HG02798 (cell line): ENCODE measurements around the gene SPPL3.
A peak's percentile ranks its signal among the peaks of the same experiment; 100 is the strongest.

Source experiments
- ATAC-seq: cut with Tn5 transposase; IDR thresholded peaks from one replicate; pipeline ENCODE4 v1.9.1; 2021; ENCODE audit warnings: mild to moderate bottlenecking; ENCODE audit not compliant: unreplicated experiment, poor library complexity

Gene SPPL3

GRCh38 chr12:120879718-120880300, 24.3 kb downstream of the SPPL3 start:
- no peak for ATAC-seq

- ATAC-seq, result no peak
These were observed 25.1 kb downstream of the SPPL3 start for GRCh38 chr12:120879102-120879501.

- ATAC-seq, result no peak
These were observed 29.5 kb downstream of the SPPL3 start for GRCh38 chr12:120874547-120875245.

GRCh38 chr12:120873226-120873625, 30.9 kb downstream of the SPPL3 start:
- no peak for ATAC-seq

- ATAC-seq, result no peak
These were observed 31.7 kb downstream of the SPPL3 start for GRCh38 chr12:120872487-120872886.

- no peak for ATAC-seq
These were observed 33.7 kb downstream of the SPPL3 start for GRCh38 chr12:120870415-120870814.

GRCh38 chr12:120869376-120869775, 34.8 kb downstream of the SPPL3 start:
- ATAC-seq, result no peak

GRCh38 chr12:120866108-120866507, 38.0 kb downstream of the SPPL3 start:
- no peak for ATAC-seq

- no peak for ATAC-seq
These were observed 39.1 kb downstream of the SPPL3 start for GRCh38 chr12:120865098-120865497.

- ATAC-seq, result no peak
These were observed 41.5 kb downstream of the SPPL3 start for GRCh38 chr12:120862664-120863063.

GRCh38 chr12:120861074-120861795, 42.9 kb downstream of the SPPL3 start:
- ATAC-seq, result no peak

GRCh38 chr12:120858306-120859088, 45.7 kb downstream of the SPPL3 start:
- ATAC-seq, result no peak

- ATAC-seq, result no peak
These were observed 47.2 kb downstream of the SPPL3 start for GRCh38 chr12:120856980-120857379.

GRCh38 chr12:120855823-120856588, 48.2 kb downstream of the SPPL3 start:
- ATAC-seq, result no peak

GRCh38 chr12:120854804-120855203, 49.4 kb downstream of the SPPL3 start:
- ATAC-seq, result no peak

- no peak for ATAC-seq
These were observed 51.0 kb downstream of the SPPL3 start for GRCh38 chr12:120853188-120853587.

- ATAC-seq, result no peak
These were observed 52.2 kb downstream of the SPPL3 start for GRCh38 chr12:120851944-120852343.

- ATAC-seq, result peak; percentile 39
These were observed 52.7 kb downstream of the SPPL3 start for GRCh38 chr12:120851444-120851843.

- ATAC-seq, result no peak
These were observed 54.4 kb downstream of the SPPL3 start for GRCh38 chr12:120849765-120850164.

GRCh38 chr12:120847814-120848213, 56.3 kb downstream of the SPPL3 start:
- peak; percentile 65 for ATAC-seq
